Suprapubic skin (tissue), 3 donors: ENCODE results near the gene AHCYL1.

Experiments
- CTCF ChIP-seq, 2 donors: fragments of 200-600 bp in 1 of 2; fragments of 450-650 bp in 1 of 2; sonication (generic) in 1 of 2; IDR thresholded peaks; one replicate each; pipeline ENCODE4 v1.5.1; 2016 to 2019; ENCODE audit warnings: antibody characterized with exemption in 2 of 2, mild to moderate bottlenecking in 1 of 2, moderate library complexity in 1 of 2
- POLR2A ChIP-seq, 2 donors: fragments of 450-650 bp; IDR thresholded peaks; one replicate each; pipeline ENCODE4 v1.6.1; 2017; ENCODE audit warnings: antibody characterized with exemption in 2 of 2, mild to moderate bottlenecking in 2 of 2, moderate library complexity in 2 of 2

GRCh38 chr1:109937738-109938137 is 46.8 kb upstream of the AHCYL1 start:
- TF ChIP-seq CTCF (IDR thresholded peaks at IDR 0.05) (no peak), POLR2A (IDR thresholded peaks at IDR 0.05) (no peak)
